Loucy (cell line): ENCODE measurements around the gene TRAPPC4.
A peak's percentile ranks its signal among the peaks of the same experiment; 100 is the strongest.

Experiments
- H2AFZ ChIP-seq: fragments of 200-600 bp; sonication (generic); 2 replicates; pipeline ENCODE4 v1.6.0; 2016; ENCODE audit warnings: antibody characterized with exemption, mild to moderate bottlenecking, low read length, moderate library complexity
- H3F3A ChIP-seq: fragments of 200-600 bp; 2 replicates; pipeline ENCODE4 v1.6.0; 2016; ENCODE audit warnings: antibody characterized with exemption, low read depth, mild to moderate bottlenecking
- H3K27me3 ChIP-seq: fragments of 200-600 bp; sonication (generic); 2 replicates; pipeline ENCODE4 v1.6.1; 2014; ENCODE audit warnings: low read length, mild to moderate bottlenecking; ENCODE audit not compliant: insufficient read depth, poor library complexity, severe bottlenecking
- H3K36me3 ChIP-seq: fragments of 200-600 bp; sonication (generic); 2 replicates; pipeline ENCODE4 v1.6.1; 2016; ENCODE audit warnings: low read length; ENCODE audit not compliant: insufficient read depth
- H3K4me1 ChIP-seq: fragments of 200-600 bp; sonication (generic); 2 replicates; pipeline ENCODE4 v1.5.1; 2014; ENCODE audit warnings: low read length, mild to moderate bottlenecking; ENCODE audit not compliant: insufficient read depth, poor library complexity, severe bottlenecking
- H3K4me2 ChIP-seq: fragments of 200-600 bp; sonication (generic); 2 replicates; pipeline ENCODE4 v1.6.0; 2014; ENCODE audit warnings: antibody characterized with exemption, low read length, low read depth, mild to moderate bottlenecking; ENCODE audit not compliant: poor library complexity, severe bottlenecking
- H3K4me3 ChIP-seq: fragments of 200-600 bp; sonication (generic); 2 replicates; pipeline ENCODE4 v1.5.1; 2014; ENCODE audit warnings: low read length, mild to moderate bottlenecking, mixed read lengths; ENCODE audit not compliant: poor library complexity, severe bottlenecking
- H3K79me2 ChIP-seq: fragments of 200-600 bp; sonication (generic); 2 replicates; pipeline ENCODE4 v1.6.1; 2014; ENCODE audit warnings: low read length; ENCODE audit not compliant: insufficient read depth
- H3K9ac ChIP-seq: fragments of 200-600 bp; sonication (generic); 2 replicates; pipeline ENCODE4 v1.6.0; 2014; ENCODE audit warnings: mild to moderate bottlenecking, low read depth, low read length, moderate library complexity; ENCODE audit not compliant: poor library complexity, severe bottlenecking
- H3K9me2 ChIP-seq: fragments of 200-600 bp; sonication (generic); replicated peaks from 2 replicates; pipeline ENCODE4 v1.6.1; 2016; ENCODE audit warnings: low read depth, low read length, mixed read lengths
- H3K9me3 ChIP-seq: fragments of 200-600 bp; sonication (generic); 2 replicates; pipeline ENCODE4 v1.6.1; 2014; ENCODE audit warnings: mild to moderate bottlenecking, antibody characterized with exemption, low read length, low read depth; ENCODE audit not compliant: insufficient read depth
- H4K20me1 ChIP-seq: fragments of 200-600 bp; sonication (generic); 2 replicates; pipeline ENCODE4 v1.6.0; 2014; ENCODE audit warnings: antibody characterized with exemption, low read length, mild to moderate bottlenecking; ENCODE audit not compliant: insufficient read depth, poor library complexity, severe bottlenecking
- EZH2phosphoT487 ChIP-seq: fragments of 200-600 bp; IDR thresholded peaks from 2 replicates; pipeline ENCODE4 v1.6.1; 2018; ENCODE audit warnings: antibody characterized with exemption, mild to moderate bottlenecking, moderate library complexity, borderline replicate concordance
- TF ChIP-seq, protein P1 (sequence below): fragments of 200-600 bp; sonication (generic); conservative IDR thresholded peaks from 2 replicates; pipeline ENCODE4 v1.5.1; 2014; ENCODE audit warnings: mild to moderate bottlenecking, antibody characterized with exemption, low read length

TRAPPC4 gene

DNA sequence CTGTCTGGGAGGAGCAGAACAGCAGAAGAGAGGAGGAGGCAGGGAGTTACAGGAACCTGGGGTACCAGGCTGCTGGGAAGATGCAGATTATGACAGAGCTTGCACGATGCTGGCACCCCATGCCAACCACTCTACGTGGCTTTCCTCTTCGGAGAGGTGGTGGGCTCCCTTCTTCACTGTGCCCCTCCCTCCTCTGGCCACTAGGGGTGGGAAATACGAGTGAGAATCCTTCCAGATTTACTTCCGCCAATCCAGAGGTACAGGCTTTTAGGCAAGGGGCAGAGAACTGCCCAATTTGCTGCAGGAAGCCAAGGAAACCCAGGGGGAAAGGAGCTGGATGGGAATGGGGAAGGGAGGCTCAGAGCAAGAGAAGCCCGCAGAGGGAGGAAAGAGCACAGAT, 26.1 kb downstream of the TRAPPC4 start:
- Histone ChIP-seq H3K9me3 (no peaks in the 10 kb centered on the region), H3K4me1 (no peaks in the 10 kb centered on the region), H3K9ac (no peak overlapping the region), H3K4me2 (no peak overlapping the region), H2AFZ (no peak overlapping the region), H3K79me2 (no peaks in the 10 kb centered on the region), H3K9me2 (no peaks in the 10 kb centered on the region), H4K20me1 (peaks cover 3% of the 10 kb centered on the region), H3F3A (no peaks in the 10 kb centered on the region), H3K27me3 (no peaks in the 10 kb centered on the region), H3K36me3 (peaks cover 53% of the 10 kb centered on the region; the same call in 1 of the 2 replicates), H3K4me3 (no peak overlapping the region)
- TF ChIP-seq, protein P1, sequence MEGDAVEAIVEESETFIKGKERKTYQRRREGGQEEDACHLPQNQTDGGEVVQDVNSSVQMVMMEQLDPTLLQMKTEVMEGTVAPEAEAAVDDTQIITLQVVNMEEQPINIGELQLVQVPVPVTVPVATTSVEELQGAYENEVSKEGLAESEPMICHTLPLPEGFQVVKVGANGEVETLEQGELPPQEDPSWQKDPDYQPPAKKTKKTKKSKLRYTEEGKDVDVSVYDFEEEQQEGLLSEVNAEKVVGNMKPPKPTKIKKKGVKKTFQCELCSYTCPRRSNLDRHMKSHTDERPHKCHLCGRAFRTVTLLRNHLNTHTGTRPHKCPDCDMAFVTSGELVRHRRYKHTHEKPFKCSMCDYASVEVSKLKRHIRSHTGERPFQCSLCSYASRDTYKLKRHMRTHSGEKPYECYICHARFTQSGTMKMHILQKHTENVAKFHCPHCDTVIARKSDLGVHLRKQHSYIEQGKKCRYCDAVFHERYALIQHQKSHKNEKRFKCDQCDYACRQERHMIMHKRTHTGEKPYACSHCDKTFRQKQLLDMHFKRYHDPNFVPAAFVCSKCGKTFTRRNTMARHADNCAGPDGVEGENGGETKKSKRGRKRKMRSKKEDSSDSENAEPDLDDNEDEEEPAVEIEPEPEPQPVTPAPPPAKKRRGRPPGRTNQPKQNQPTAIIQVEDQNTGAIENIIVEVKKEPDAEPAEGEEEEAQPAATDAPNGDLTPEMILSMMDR: peak; percentile 46
- TF ChIP-seq EZH2phosphoT487: no peak

DNA sequence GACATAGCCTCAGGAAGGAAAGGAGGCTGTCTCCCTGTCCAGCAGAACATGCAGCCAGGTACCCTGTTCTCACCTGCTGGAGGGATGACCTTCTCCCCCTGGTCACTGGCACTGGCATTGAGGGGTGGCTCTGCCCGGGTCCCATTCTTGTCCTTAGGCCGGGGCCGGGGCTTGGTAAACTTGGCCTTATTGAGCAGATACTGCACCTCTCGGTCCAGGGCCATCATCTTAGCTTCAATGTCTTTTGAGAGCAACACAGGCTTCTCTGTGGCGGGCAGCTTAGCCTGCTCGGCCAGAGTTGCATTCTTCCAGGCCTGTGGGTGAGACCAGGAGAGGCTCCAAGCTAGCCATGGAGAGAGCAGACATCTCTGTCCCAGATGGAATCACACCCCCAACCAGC, 27.9 kb downstream of the TRAPPC4 start:
- H3K9me3 ChIP-seq: no peaks in the 10 kb centered on the region

DNA sequence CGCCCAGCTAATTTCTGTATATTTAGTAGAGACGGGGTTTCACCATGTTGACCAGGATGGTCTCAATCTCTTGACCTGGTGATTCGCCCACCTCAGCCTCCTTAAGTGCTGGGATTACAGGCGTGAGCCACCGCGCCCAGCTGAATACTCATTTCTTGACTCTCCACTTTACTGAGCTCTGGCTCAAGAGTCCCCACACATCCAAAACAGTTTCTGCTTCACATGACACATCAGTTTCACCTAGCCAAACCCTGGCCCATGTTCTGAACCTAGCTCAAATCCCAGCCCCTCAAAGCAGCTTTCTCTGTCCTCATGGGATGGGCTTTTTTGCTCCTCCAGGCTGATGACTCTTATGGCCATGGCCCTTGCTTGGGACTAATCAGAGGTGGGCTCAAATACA, 28.6 kb downstream of the TRAPPC4 start:
- peaks cover 8% of the 10 kb centered on the region; the same call in 1 of the 2 replicates for H3K79me2 ChIP-seq
- H3K4me1 ChIP-seq: no peaks in the 10 kb centered on the region
- H3K9ac ChIP-seq: no peak overlapping the region
- peaks cover 77% of the 10 kb centered on the region for H3K36me3 ChIP-seq
- no peak overlapping the region for H3K4me2 ChIP-seq
- H4K20me1 ChIP-seq: peaks cover 3% of the 10 kb centered on the region
- TF ChIP-seq, protein P1: no peak
- no peak for TF ChIP-seq EZH2phosphoT487
- H2AFZ ChIP-seq: no peak overlapping the region
- H3K9me3 ChIP-seq: no peaks in the 10 kb centered on the region
- no peaks in the 10 kb centered on the region for H3F3A ChIP-seq
- no peaks in the 10 kb centered on the region for H3K9me2 ChIP-seq
- H3K27me3 ChIP-seq: no peaks in the 10 kb centered on the region
- H3K4me3 ChIP-seq: no peak overlapping the region

More for the DNA sequence above, 27.9 kb downstream of the TRAPPC4 start:
- H3K4me2 ChIP-seq: no peak overlapping the region
- no peaks in the 10 kb centered on the region for H3K9me2 ChIP-seq
- no peak overlapping the region for H3K9ac ChIP-seq
- TF ChIP-seq, protein P1: no peak
- H3K79me2 ChIP-seq: 0 out of 2 replicates have a peak, but pooled peaks cover under 1% of the 10 kb centered on the region
- H3K4me1 ChIP-seq: no peaks in the 10 kb centered on the region
- no peak overlapping the region for H2AFZ ChIP-seq
- peaks cover 3% of the 10 kb centered on the region for H4K20me1 ChIP-seq
- H3K4me3 ChIP-seq: no peak overlapping the region
- H3K36me3 ChIP-seq: peaks cover 70% of the 10 kb centered on the region; the same call in 1 of the 2 replicates
- no peaks in the 10 kb centered on the region for H3K27me3 ChIP-seq
- no peaks in the 10 kb centered on the region for H3F3A ChIP-seq
